HG02588 (cell line): ENCODE measurements around the gene CASP4.
"Not testable (repeated sequence)": the region's sequence is repeated elsewhere in the genome, so short reads cannot be mapped to it uniquely, and the experiment has no call there.

ENCODE experiments used
- ATAC-seq: cut with Tn5 transposase; IDR thresholded peaks from one replicate; pipeline ENCODE4 v1.9.1; 2021; ENCODE audit warnings: mild to moderate bottlenecking, moderate library complexity; ENCODE audit not compliant: unreplicated experiment

CASP4 gene

GRCh38 chr11:104957280-104957679 lies 11.1 kb downstream of the CASP4 start:
- ATAC-seq, result no peak

- no peak for ATAC-seq
Observed at GRCh38 chr11:104956528-104956927, 11.8 kb downstream of the CASP4 start.

- ATAC-seq, result peak; percentile 89
Observed at GRCh38 chr11:104946907-104947306, 21.5 kb downstream of the CASP4 start.

- no peak for ATAC-seq
Observed at GRCh38 chr11:104944076-104944475, 24.3 kb downstream of the CASP4 start.

- no peak for ATAC-seq
Observed at GRCh38 chr11:104943561-104943960, 24.8 kb downstream of the CASP4 start.

- ATAC-seq, result no peak
Observed at GRCh38 chr11:104934594-104934993, 33.8 kb downstream of the CASP4 start.

- ATAC-seq, result not testable (repeated sequence)
Observed at GRCh38 chr11:104934073-104934472, 34.3 kb downstream of the CASP4 start.

- ATAC-seq, result no peak
Observed at GRCh38 chr11:104928811-104929210, 39.6 kb downstream of the CASP4 start.

- ATAC-seq, result no peak
Observed at GRCh38 chr11:104926771-104927611, 41.4 kb downstream of the CASP4 start.

GRCh38 chr11:104925850-104926249 lies 42.5 kb downstream of the CASP4 start:
- no peak for ATAC-seq

- ATAC-seq, result peak; percentile 88
Observed at GRCh38 chr11:104918113-104918824, 50.1 kb downstream of the CASP4 start.

- ATAC-seq, result peak; percentile 33
Observed at GRCh38 chr11:104917271-104918112, 50.9 kb downstream of the CASP4 start.

GRCh38 chr11:104916442-104916841 lies 51.9 kb downstream of the CASP4 start:
- no peak for ATAC-seq

- no peak for ATAC-seq
Observed at GRCh38 chr11:104912102-104912501, 56.3 kb downstream of the CASP4 start.

- ATAC-seq, result peak; percentile 13
Observed at GRCh38 chr11:104908186-104908531, 60.2 kb downstream of the CASP4 start.

GRCh38 chr11:104907521-104908185 lies 60.7 kb downstream of the CASP4 start:
- peak; percentile 83 for ATAC-seq

GRCh38 chr11:104905271-104905670 lies 63.1 kb downstream of the CASP4 start:
- no peak for ATAC-seq

- ATAC-seq, result no peak
Observed at GRCh38 chr11:104899226-104899625, 69.1 kb downstream of the CASP4 start.

- no peak for ATAC-seq
Observed at GRCh38 chr11:104898685-104899013, 69.7 kb downstream of the CASP4 start.

GRCh38 chr11:104897891-104898684 lies 70.3 kb downstream of the CASP4 start, which contains the start of gene CASP12:
CASP12 (minus strand) TSS chr11:104898460.
- peak; percentile 79 for ATAC-seq
